ENCODE results near the gene OR2A14.

DNA sequence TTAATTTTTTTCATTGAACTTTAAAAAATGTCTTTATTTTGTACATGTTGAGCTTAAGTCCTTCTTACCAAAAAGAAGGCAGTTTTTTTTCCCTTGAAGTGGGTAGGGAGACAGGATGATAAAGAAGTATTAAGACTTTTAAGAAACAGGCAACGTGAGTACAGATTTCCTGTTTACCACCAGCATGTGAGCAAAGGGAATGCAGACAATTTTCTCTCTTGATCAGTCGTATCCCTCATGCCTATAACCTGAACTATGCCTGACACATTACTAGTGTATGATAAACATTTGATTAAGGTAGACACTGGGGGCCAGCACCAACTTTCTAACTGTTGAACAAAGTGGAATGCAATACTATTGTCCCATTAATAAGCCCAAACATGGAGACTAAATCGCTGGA lies 22.4 kb upstream of the OR2A14 start:
- TF ChIP-seq, protein P1, sequence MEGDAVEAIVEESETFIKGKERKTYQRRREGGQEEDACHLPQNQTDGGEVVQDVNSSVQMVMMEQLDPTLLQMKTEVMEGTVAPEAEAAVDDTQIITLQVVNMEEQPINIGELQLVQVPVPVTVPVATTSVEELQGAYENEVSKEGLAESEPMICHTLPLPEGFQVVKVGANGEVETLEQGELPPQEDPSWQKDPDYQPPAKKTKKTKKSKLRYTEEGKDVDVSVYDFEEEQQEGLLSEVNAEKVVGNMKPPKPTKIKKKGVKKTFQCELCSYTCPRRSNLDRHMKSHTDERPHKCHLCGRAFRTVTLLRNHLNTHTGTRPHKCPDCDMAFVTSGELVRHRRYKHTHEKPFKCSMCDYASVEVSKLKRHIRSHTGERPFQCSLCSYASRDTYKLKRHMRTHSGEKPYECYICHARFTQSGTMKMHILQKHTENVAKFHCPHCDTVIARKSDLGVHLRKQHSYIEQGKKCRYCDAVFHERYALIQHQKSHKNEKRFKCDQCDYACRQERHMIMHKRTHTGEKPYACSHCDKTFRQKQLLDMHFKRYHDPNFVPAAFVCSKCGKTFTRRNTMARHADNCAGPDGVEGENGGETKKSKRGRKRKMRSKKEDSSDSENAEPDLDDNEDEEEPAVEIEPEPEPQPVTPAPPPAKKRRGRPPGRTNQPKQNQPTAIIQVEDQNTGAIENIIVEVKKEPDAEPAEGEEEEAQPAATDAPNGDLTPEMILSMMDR (IDR thresholded peaks at IDR 0.05; ENCODE audit: low read depth, low read length), result no peak
- no peak for TF ChIP-seq EZH2phosphoT487 (IDR thresholded peaks at IDR 0.05; ENCODE audit: low read depth)
